CD4-positive, alpha-beta T cell treated with Interleukin-4 for 4 hours (primary cell): ENCODE measurements around the gene HP1BP3.
"Not testable (repeated sequence)": the region's sequence is repeated elsewhere in the genome, so short reads cannot be mapped to it uniquely, and the experiment has no call there.

Experiments used
- DNase-seq: peaks from one replicate; pipeline ENCODE4 v3.0.0-alpha.2; 2020

HP1BP3 gene

DNA sequence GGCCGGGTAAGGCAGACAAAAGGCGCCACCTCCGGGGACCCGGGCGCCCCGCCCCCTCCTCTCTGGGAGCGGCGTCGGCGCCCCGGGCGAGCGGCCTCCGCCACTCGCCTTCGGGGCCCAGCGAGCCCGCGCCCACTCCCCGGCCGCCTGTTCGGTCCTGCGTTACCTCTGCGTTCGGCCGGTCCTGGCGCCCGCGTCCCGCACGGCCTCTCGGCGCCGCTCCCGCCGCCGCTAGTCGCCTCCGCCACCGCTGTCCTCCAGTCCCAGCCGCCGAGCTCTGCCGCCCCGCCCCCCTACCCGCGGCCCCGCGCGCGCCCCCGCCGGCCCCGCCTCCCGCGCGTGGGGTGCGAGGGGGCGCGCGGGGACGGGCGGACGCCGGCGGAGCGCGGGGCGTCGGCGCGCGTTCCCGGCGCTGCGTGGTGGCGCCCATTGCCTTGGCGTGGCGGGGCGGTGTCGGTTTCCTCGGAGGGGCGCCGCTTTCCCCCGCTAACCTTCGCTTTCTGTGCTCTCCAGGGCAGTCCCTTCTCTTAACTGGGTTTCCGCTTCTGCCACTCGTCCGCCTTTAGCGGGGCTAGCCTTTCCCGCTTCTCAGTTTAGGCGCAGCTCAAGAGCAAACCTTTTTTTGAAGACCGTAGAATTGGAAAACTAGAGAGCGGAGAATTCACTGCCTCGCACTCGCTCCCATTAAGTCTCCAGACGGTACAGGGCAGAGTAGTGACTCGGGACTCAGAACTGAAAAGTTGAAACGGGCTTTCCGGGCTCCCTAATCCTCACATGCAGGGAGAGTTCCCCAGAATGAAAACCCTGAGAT, at the start of gene HP1BP3:
TSS of gene HP1BP3 (minus strand) at position 279 of the 811 bp plus-strand sequence. CDS start 6,867 bp downstream, outside the sequence.
- DNase-seq, result peak; percentile 85

DNA sequence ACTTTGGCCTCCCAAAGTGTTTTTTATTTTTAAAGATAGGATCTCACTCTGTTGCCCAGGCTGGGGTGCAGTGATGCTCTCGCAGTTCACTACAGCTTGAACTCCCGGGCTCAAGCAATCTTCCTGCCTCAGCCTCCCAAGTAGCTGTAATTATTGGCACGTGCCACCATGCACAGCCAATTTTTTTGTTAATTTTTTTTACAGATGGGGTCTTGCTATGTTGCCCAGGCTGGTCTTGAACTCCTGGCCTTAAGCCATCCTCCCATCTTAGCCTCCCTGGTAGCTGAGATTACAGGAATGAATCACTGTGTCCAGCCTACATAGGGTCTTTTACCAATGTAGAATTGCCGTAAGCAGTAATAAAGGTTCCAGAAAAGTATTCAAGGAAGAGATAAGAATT, 49.1 kb upstream of the HP1BP3 start:
- no peak for DNase-seq

DNA sequence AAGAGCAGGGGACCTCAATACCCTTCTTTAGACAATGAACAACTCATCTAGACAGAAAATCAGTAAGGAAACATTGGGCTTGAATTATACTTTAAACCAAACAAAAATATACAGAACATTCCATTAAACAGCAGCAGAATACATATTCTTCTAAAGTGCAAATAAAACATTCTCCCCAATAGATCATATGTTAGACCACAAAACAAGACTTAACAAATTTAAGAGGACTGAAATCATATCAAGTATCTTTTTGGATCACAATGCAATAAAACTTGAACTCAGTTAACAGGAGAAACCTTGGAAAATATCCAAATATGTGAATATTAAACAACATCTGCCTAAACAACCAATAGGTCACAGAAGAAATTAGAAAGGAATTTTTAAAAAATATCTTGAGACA, 47.7 kb upstream of the HP1BP3 start:
- no peak for DNase-seq

GRCh38 chr1:20834192-20834591, 47.1 kb upstream of the HP1BP3 start:
- no peak for DNase-seq

DNA sequence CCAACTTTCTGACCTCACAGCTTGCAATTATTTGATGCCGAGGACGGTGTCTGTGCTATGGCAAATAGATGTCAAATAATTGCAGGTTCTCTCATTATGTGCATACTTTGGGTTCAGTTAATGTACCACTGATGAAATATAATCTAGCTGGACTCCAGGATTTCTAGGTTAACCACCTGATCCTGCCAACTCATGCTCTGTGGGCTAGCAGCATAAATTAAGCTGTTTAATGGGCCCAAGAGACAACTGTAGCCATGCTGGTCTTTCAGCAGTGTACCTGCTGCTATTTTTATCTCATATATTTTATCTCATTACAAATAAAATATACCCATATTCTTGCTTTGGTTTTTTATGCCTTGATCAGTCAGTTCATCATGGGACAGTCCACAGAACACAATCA, 43.3 kb upstream of the HP1BP3 start:
- no peak for DNase-seq

DNA sequence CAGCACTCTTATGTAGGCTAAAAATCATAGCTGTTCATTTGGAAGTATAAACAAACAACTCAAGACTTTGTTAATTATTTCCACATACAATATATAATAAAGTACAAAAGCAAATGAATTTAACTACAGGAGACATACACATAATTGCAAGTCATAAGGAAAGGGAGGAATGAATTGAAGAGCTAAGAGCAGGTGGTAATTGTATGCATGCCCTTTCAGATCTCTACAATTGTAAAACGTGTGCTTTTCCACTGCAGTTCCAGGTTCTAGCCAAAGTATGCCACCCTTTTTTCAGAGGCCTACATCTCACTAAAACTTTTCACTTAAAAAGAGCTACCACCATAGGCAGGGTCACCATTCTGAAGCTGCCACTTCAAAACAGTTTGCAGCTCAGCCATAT, 42.8 kb upstream of the HP1BP3 start:
- DNase-seq, result no peak

DNA sequence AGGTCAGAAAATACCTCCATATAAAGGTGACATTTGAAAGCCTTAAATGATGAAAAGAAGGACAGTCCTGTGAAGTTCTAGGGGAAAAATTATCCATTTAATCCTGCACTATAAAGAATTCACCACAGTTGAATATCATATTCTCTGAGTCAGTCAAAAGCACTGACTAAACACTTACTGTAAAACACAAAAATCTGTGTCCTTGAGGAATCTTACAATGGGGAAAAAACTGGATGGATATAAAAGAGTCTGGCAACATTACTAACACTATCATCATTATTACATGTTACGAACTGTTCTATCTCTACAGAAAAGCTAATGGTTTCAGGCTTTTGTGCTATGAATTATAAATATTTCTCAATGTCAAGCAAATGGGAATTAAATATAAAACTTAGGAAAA, 42.4 kb upstream of the HP1BP3 start:
- no peak for DNase-seq

GRCh38 chr1:20823845-20824244, 36.7 kb upstream of the HP1BP3 start:
- DNase-seq, result no peak

- no peak for DNase-seq
Observed at GRCh38 chr1:20821466-20821865, 34.4 kb upstream of the HP1BP3 start.

- DNase-seq, result no peak
Observed at GRCh38 chr1:20819818-20820217, 32.7 kb upstream of the HP1BP3 start.

GRCh38 chr1:20814534-20814871, 27.4 kb upstream of the HP1BP3 start:
- DNase-seq, result no peak

GRCh38 chr1:20811916-20812315, 24.8 kb upstream of the HP1BP3 start:
- no peak for DNase-seq

- no peak for DNase-seq
Observed at GRCh38 chr1:20793236-20793635, 6.1 kb upstream of the HP1BP3 start.

GRCh38 chr1:20792196-20792595, 5.1 kb upstream of the HP1BP3 start:
- DNase-seq, result no peak

DNA sequence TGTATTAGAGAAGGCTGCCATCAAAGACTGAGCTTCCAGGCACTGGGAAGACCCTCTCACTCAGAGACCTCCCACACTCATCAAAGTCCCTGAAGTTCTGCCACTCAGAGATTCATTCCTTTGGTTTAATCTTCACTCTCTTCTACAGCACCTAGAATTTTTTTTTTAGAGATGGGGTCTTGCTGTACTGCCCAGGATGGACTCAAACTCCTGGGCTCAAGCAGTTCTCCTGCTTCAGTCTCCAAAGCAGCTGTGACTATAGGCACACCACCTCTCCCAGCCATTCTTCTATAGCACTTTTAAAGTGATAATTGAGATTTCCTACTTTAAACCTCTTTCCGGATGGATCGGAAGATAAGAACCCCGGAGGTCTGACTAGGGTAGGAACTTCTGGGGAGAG, 3.7 kb upstream of the HP1BP3 start:
- DNase-seq, result no peak

GRCh38 chr1:20789598-20789997, 2.5 kb upstream of the HP1BP3 start:
- DNase-seq, result not testable (repeated sequence)

GRCh38 chr1:20787840-20788795, 1.0 kb upstream of the HP1BP3 start:
- DNase-seq, result no peak

- DNase-seq, result peak; percentile 95
Observed at GRCh38 chr1:20786253-20787028, 666 bp downstream of the HP1BP3 start.

- no peak for DNase-seq
Observed at GRCh38 chr1:20785907-20786252, 1.2 kb downstream of the HP1BP3 start.

GRCh38 chr1:20775700-20776099, 11.4 kb downstream of the HP1BP3 start:
- DNase-seq, result no peak

DNA sequence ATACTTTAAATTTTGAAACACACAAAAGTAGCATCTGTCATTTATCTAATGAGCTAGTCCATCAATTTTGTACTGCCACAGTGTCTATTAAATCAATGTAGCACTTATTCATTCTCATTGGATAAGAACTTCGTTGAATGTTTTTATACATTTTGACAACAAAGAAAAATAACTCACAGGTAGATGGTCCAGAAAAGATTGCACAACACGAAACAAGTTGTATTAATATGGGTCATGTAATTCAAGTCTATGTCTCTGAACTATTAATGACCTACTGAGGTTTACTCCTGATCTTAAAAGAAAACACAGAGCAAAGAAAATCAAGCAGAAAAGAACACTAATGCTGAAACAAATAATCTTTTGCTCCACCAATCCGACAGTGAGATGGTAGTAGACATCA, 15.3 kb downstream of the HP1BP3 start:
- DNase-seq, result no peak

DNA sequence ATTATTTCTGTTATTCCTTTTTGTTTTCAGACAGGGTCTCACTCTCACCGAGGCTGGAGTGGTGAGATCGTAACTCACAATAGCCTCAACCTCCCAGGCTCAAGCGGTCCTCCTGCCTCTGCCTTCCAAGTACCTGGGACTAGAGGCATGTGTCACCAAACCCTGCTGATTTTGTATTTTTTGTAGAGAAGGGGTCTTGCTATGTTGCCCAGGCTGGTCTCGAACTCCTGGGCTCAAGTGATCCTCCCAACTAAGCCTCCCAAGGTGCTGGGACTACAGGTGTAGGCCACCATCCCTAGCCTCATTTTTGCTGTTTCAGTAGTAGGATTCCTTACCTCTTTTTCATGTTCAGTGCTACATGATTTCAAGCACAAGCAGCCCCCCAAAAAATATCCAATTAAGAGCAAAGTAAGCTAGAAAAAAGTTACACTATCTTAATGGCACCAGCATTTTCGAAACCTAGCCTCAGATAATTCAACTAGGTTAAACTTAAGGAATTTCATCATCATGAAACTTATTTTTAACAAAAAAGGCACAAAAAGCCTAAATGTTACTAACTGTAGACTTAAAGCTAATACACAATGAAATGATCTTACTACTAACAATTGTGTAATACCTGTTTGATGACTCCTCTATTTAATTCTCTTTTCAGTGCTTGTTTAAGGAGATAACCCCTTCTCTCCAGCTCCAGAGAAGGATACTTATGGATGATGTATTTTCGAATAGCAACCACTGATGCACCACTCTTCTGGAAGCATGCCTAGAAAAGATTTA, 16.6 kb downstream of the HP1BP3 start:
- DNase-seq, result no peak

DNA sequence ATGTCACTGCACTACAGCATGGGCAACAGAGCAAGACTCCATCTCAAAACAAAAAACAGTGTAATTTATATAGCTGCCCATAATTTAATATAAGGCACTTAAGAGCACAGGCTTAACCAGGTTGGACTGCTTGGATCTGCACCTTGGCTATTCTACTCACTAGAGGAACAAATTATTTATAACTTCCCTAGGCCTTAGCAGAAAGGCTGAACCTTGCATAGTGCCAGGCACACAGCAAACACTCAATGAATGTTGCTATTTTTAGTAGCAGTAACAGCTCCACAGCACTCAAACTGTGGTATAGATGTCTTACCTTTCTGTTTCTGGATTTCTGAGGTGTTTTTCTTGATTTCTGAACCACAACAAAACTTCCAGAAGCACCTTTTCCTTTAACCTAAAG, 19.8 kb downstream of the HP1BP3 start:
- no peak for DNase-seq
